ENCODE results near the gene ELOB.

ELOB gene

DNA sequence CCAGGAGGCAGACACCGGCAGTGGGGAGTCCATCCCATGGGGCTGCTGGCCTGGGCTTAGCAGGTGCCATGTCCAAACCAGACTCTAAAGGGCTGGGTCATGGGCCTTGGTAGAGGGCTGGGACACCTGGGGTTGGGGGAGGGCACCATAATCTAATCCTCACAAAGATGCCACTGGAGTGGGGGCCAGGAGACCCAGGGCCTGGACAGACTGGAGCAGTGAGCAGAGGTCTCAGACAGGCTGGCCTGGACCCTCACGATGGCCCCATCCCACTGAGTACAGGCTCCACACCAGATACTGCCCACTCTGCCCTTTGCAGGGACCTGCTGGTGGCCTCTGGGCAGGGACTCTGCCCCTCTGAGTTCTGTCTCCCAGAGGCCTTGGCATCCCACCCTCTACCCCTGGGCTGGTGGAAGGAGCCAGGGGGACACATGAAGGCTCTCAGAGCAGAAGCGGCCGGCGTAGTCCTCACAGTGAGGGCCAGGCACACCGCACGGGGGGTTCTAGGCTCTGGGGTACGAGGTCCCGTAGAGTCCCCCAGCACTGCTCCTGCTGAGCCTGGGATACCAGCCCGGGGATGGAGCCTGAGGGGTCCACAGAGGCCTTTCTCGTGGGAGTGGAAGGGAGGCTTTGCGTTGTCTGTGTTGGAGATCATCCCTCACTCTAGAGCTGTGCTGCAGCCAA, 34.6 kb downstream of the ELOB start:
- no peak for DNase-seq (ENCODE audit: low read depth in 2 of 2)
- H3K4me3 ChIP-seq (replicated peaks in 1 of 2; ENCODE audit: low read depth in 2 of 2, low read length in 2 of 2) = no peak overlapping the region
- TF ChIP-seq, protein P1, sequence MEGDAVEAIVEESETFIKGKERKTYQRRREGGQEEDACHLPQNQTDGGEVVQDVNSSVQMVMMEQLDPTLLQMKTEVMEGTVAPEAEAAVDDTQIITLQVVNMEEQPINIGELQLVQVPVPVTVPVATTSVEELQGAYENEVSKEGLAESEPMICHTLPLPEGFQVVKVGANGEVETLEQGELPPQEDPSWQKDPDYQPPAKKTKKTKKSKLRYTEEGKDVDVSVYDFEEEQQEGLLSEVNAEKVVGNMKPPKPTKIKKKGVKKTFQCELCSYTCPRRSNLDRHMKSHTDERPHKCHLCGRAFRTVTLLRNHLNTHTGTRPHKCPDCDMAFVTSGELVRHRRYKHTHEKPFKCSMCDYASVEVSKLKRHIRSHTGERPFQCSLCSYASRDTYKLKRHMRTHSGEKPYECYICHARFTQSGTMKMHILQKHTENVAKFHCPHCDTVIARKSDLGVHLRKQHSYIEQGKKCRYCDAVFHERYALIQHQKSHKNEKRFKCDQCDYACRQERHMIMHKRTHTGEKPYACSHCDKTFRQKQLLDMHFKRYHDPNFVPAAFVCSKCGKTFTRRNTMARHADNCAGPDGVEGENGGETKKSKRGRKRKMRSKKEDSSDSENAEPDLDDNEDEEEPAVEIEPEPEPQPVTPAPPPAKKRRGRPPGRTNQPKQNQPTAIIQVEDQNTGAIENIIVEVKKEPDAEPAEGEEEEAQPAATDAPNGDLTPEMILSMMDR (IDR thresholded peaks at IDR 0.05; ENCODE audit: low read depth, low read length) = no peak

- TF ChIP-seq, protein P1 (IDR thresholded peaks at IDR 0.05; ENCODE audit: low read depth, low read length) = no peak
- no peak overlapping the region for H3K4me3 ChIP-seq (replicated peaks in 1 of 2; ENCODE audit: low read depth in 2 of 2, low read length in 2 of 2)
- DNase-seq (ENCODE audit: low read depth in 2 of 2) = no peak
These were observed 35.9 kb downstream of the ELOB start for GRCh38 chr16:2741168-2741567.

- no peak overlapping the region for H3K4me3 ChIP-seq (replicated peaks in 1 of 2; ENCODE audit: low read depth in 2 of 2, low read length in 2 of 2)
- DNase-seq (ENCODE audit: low read depth in 2 of 2) = no peak
- TF ChIP-seq, protein P1 (IDR thresholded peaks at IDR 0.05; ENCODE audit: low read depth, low read length) = no peak
These were observed 36.6 kb downstream of the ELOB start for GRCh38 chr16:2740476-2740875.

DNA sequence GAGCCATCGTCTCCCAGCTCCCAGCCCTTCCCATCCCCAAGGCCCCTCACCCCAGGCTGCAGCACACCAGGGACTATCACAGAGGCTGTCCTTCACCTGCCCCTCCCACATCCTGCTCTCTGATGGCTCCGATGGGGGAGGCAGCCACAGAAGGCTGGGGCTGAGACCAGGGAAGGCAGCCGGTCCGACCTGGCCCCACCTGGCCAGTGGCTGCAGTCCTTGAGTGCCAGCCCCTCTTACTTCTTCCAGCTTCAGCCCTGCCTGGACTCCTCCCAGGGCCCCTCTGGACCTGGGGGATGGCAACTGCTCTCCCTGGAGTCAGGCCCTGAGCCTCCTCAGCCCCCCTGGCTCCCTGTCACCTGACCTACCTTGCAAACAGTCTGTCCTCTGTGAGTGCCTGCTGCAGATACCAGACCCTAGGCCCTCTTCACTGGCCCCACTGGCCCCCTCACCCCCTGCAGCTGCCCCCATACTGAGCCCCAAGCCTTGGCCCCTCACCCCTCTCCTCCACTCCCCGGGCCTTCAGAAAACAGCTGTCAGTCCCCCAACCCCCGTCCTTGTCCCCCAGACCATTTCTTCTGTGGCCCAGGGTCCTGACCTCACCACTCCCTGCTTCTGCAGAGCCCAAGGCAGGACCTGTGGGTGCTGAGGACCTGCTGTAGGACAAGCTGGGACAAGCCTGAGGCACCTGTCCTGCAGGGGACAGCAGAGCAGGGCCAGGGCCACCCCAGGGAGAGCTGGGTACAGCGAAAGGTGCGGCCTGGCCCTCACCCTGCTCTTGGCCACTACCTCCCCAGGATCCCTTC, 37.3 kb downstream of the ELOB start:
- TF ChIP-seq, protein P1 (IDR thresholded peaks at IDR 0.05; ENCODE audit: low read depth, low read length) = no peak
- no peak for DNase-seq (ENCODE audit: low read depth in 2 of 2)
- no peak overlapping the region for H3K4me3 ChIP-seq (replicated peaks in 1 of 2; ENCODE audit: low read depth in 2 of 2, low read length in 2 of 2)

GRCh38 chr16:2738615-2739014, 38.5 kb downstream of the ELOB start:
- no peak for DNase-seq (ENCODE audit: low read depth in 2 of 2)
- no peak overlapping the region for H3K4me3 ChIP-seq (replicated peaks in 1 of 2; ENCODE audit: low read depth in 2 of 2, low read length in 2 of 2)
- TF ChIP-seq, protein P1 (IDR thresholded peaks at IDR 0.05; ENCODE audit: low read depth, low read length) = no peak

- DNase-seq (ENCODE audit: low read depth in 2 of 2) = no peak
- TF ChIP-seq, protein P1 (IDR thresholded peaks at IDR 0.05; ENCODE audit: low read depth, low read length) = no peak
- no peak overlapping the region for H3K4me3 ChIP-seq (replicated peaks in 1 of 2; ENCODE audit: low read depth in 2 of 2, low read length in 2 of 2)
These were observed 39.1 kb downstream of the ELOB start for GRCh38 chr16:2737895-2738418.
